K562 (cell line): ENCODE measurements around the gene EGLN1. TPM values are rescaled to one million over a fixed set of nuclear protein-coding genes. Genes with fewer than 3 reads are reported as not detected.
A peak's percentile ranks its signal among the peaks of the same experiment; 100 is the strongest.

Experiments
- BDP1 ChIP-seq: IDR thresholded peaks from 3 replicates; pipeline ENCODE4 v1.6.1; 2011; ENCODE audit not compliant: insufficient read length, insufficient read depth
- C11orf30 ChIP-seq: fragments of 450-650 bp; IDR thresholded peaks from 2 replicates; pipeline ENCODE4 v1.6.1; 2016; ENCODE audit warnings: low read depth, mild to moderate bottlenecking
- CHD2 ChIP-seq: IDR thresholded peaks from 2 replicates; pipeline ENCODE4 v1.6.1; 2011; ENCODE audit warnings: low read depth, low read length
- GABPA ChIP-seq: fragments of 200-800 bp; sonication (Bioruptor generic); conservative IDR thresholded peaks from 2 replicates; pipeline ENCODE4 v1.6.1; 2016; ENCODE audit warnings: low read depth, missing genetic modification characterization, missing compliant biosample characterization
- GTF2A2 ChIP-seq: IDR thresholded peaks from 2 replicates; pipeline ENCODE4 v1.6.1; 2016; ENCODE audit warnings: mild to moderate bottlenecking, missing genetic modification characterization, missing compliant biosample characterization
- KAT2B ChIP-seq: IDR thresholded peaks from one replicate; pipeline ENCODE4 v1.6.1; 2012; ENCODE audit warnings: low read depth, mild to moderate bottlenecking, control low read depth, inconsistent platforms, low read length, moderate library complexity
- KHSRP ChIP-seq: fragments of 450-650 bp; IDR thresholded peaks from 2 replicates; pipeline ENCODE4 v1.6.1; 2017
- MCM5 ChIP-seq: fragments of 450-650 bp; IDR thresholded peaks from 2 replicates; pipeline ENCODE4 v1.6.1; 2016; ENCODE audit warnings: low read depth
- NRF1 ChIP-seq, 2 experiments: fragments of 450-650 bp; IDR thresholded peaks in 1 of 2; conservative IDR thresholded peaks in 1 of 2; 2 replicates each; pipeline ENCODE4 v1.6.1; 2014; ENCODE audit warnings: mild to moderate bottlenecking in 2 of 2
- PTRF ChIP-seq: fragments of 450-650 bp; IDR thresholded peaks from 2 replicates; pipeline ENCODE4 v1.6.1; 2016; ENCODE audit warnings: mild to moderate bottlenecking, missing genetic modification characterization, missing compliant biosample characterization
- PYGO2 ChIP-seq: fragments of 450-650 bp; IDR thresholded peaks from 2 replicates; pipeline ENCODE4 v1.6.1; 2016; ENCODE audit warnings: mild to moderate bottlenecking, missing genetic modification characterization, moderate library complexity, missing compliant biosample characterization
- SAP30 ChIP-seq: fragments of 200-600 bp; sonication (generic); IDR thresholded peaks from 2 replicates; pipeline ENCODE4 v1.6.1; 2012; ENCODE audit warnings: borderline replicate concordance, low read depth, mild to moderate bottlenecking, moderate library complexity, low read length, control low read depth, inconsistent platforms; ENCODE audit not compliant: insufficient read depth, poor library complexity, severe bottlenecking
- TBL1XR1 ChIP-seq, 2 experiments: IDR thresholded peaks; 2 replicates each; pipeline ENCODE4 v1.6.1; 2012; ENCODE audit warnings: improper control_type of control experiment in 2 of 2, low read length in 2 of 2, mild to moderate bottlenecking in 1 of 2
- ZNF133 ChIP-seq: fragments of 250-450 bp; sonication (Bioruptor Pico); IDR thresholded peaks from 2 replicates; pipeline ENCODE4 v1.4.0; 2020; ENCODE audit warnings: mild to moderate bottlenecking
- ZNF23 ChIP-seq: fragments of 250-450 bp; sonication (Bioruptor Pico); IDR thresholded peaks from 2 replicates; pipeline ENCODE4 v1.4.0; 2020; ENCODE audit warnings: mild to moderate bottlenecking
- ZNF274 ChIP-seq: IDR thresholded peaks from 2 replicates; pipeline ENCODE4 v1.6.1; 2011; ENCODE audit warnings: low read depth, mild to moderate bottlenecking, low read length, moderate library complexity, borderline replicate concordance
- ZNF584 ChIP-seq: fragments of 200-800 bp; sonication (Bioruptor generic); IDR thresholded peaks from 2 replicates; pipeline ENCODE4 v1.6.1; 2016; ENCODE audit warnings: low read depth, mild to moderate bottlenecking, missing genetic modification characterization, missing compliant biosample characterization
- ZNF586 ChIP-seq: fragments of 450-650 bp; formaldehyde crosslinking; conservative IDR thresholded peaks from 2 replicates; pipeline ENCODE4 v1.4.0; 2020; ENCODE audit warnings: mild to moderate bottlenecking, moderate library complexity
- polyA plus RNA-seq, 8 experiments: library from polyadenylated mRNA; depleted of rRNA in 4 of 8; stranded (reverse) in 5 of 8; unstranded in 3 of 8; fragments of >200 nt; fragmentation: Nextera tagmentation in 2 of 8; fragmentation: Illumina TruSeq in 1 of 8; extraction: Ambion mirVana in 2 of 8; extraction: Trizol in 1 of 8; gene quantifications; 2 replicates each; pipeline versions ENCODE4 v1.2.1 to v1.2.3, GENCODE V29; 2011 to 2014; ENCODE audit warnings: inconsistent platforms in 1 of 8, missing spikeins in 1 of 8
- total RNA-seq, 7 experiments: library from RNA; depleted of rRNA in 6 of 7; stranded (reverse); fragments of >200 nt in 6 of 7; fragmentation: Illumina TruSeq in 2 of 7; extraction: Trizol in 2 of 7; gene quantifications; 2 replicates each; pipeline versions ENCODE4 v1.2.1 to v1.2.3, GENCODE V29; 2011 to 2021; ENCODE audit warnings: low replicate concordance in 1 of 7
- TF ChIP-seq, protein P1 (sequence below): sonication (generic); formaldehyde crosslinking; IDR thresholded peaks from 2 replicates; pipeline ENCODE4 v1.8.1; 2023; ENCODE audit warnings: missing genetic modification reagents, mild to moderate bottlenecking, borderline replicate concordance
- TF ChIP-seq, protein P2 (sequence below): fragments of 450-650 bp; IDR thresholded peaks from 2 replicates; pipeline ENCODE4 v1.6.1; 2016; ENCODE audit warnings: low read depth, mild to moderate bottlenecking, moderate library complexity
- TF ChIP-seq, protein P3 (sequence below): sonication (generic); formaldehyde crosslinking; IDR thresholded peaks from 2 replicates; pipeline ENCODE4 v1.8.0; 2022; ENCODE audit warnings: missing genetic modification reagents, mild to moderate bottlenecking, borderline replicate concordance

The EGLN1 gene
- total and polyA plus RNA-seq, 9 of the 15 experiments (the other 6 are each of a cell fraction or from before 2014, with no cell fraction given) = 5.2 to 54.3 (median 24.6) TPM

DNA sequence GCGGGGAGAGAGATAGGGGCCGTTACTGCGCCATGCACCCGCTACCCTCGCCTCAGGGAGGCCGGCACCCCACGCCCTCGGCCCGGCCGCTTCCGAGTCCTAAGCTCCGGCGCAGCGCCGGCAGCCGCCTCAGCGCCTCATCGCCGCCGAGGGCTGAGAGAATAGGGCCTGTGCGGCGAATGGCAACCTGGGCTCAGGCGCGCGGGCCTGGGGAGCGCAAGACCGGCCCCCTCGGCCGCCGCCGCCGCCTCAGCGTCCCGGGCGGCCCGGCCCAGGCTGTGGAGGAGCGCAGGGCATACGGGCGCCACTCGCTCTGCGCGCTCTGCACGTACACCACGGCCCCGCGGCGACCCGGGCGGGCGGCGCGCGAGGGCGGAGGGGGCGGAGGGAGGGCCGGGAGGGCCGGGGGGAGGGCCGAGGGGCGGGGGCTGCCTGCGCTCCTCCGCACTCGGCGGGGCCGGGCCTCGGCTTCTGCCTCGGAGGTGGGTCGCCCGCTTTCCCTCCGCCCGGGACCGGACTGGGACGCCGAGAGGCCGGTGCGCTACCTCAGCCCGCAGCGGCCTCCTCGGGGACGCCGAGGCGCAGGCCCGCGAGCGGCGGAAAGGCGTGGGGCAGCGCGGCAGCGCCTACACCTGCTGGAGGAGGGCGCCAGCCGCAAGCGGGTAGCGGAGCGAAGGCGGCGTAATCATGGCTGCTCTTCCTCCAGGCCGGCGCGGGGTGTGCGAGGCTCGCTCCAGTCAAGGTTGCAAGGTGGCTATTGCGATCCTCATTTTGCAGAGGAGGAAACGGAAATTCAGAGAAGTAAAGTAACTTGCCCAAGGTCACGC lies at the start of gene EGLN1 (continued):
- TF ChIP-seq, protein P1, sequence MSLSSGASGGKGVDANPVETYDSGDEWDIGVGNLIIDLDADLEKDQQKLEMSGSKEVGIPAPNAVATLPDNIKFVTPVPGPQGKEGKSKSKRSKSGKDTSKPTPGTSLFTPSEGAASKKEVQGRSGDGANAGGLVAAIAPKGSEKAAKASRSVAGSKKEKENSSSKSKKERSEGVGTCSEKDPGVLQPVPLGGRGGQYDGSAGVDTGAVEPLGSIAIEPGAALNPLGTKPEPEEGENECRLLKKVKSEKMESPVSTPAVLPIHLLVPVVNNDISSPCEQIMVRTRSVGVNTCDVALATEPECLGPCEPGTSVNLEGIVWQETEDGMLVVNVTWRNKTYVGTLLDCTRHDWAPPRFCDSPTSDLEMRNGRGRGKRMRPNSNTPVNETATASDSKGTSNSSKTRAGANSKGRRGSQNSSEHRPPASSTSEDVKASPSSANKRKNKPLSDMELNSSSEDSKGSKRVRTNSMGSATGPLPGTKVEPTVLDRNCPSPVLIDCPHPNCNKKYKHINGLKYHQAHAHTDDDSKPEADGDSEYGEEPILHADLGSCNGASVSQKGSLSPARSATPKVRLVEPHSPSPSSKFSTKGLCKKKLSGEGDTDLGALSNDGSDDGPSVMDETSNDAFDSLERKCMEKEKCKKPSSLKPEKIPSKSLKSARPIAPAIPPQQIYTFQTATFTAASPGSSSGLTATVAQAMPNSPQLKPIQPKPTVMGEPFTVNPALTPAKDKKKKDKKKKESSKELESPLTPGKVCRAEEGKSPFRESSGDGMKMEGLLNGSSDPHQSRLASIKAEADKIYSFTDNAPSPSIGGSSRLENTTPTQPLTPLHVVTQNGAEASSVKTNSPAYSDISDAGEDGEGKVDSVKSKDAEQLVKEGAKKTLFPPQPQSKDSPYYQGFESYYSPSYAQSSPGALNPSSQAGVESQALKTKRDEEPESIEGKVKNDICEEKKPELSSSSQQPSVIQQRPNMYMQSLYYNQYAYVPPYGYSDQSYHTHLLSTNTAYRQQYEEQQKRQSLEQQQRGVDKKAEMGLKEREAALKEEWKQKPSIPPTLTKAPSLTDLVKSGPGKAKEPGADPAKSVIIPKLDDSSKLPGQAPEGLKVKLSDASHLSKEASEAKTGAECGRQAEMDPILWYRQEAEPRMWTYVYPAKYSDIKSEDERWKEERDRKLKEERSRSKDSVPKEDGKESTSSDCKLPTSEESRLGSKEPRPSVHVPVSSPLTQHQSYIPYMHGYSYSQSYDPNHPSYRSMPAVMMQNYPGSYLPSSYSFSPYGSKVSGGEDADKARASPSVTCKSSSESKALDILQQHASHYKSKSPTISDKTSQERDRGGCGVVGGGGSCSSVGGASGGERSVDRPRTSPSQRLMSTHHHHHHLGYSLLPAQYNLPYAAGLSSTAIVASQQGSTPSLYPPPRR (CRISPR knock-in tag) = no peak
- TF ChIP-seq MCM5 (no peak), CHD2 (0 out of 2 replicates have a peak, but pooled peaks have one; percentile 12), TBL1XR1 (IDR thresholded peaks at IDR 0.05; ENCODE audit: low read length in 2 of 2) (no peak), PYGO2 (tag) (no peak), ZNF23 (no peak), C11orf30 (no peak), SAP30 (peak; percentile 8), PTRF (tag) (no peak), ZNF584 (CRISPR knock-in tag) (no peak), ZNF586 (CRISPR knock-in tag) (no peak), BDP1 (no peak), ZNF274 (no peak), GTF2A2 (tag) (no peak), KHSRP (no peak), GABPA (peak; percentile 56; the same call in 1 of the 2 replicates), ZNF133 (CRISPR knock-in tag) (no peak), KAT2B (no peak), NRF1 (conservative IDR thresholded peaks at IDR 0.05 in 1 of 2, IDR thresholded peaks at IDR 0.05 in 1 of 2) (peak; percentile 75 to 80)
- TF ChIP-seq, protein P2, sequence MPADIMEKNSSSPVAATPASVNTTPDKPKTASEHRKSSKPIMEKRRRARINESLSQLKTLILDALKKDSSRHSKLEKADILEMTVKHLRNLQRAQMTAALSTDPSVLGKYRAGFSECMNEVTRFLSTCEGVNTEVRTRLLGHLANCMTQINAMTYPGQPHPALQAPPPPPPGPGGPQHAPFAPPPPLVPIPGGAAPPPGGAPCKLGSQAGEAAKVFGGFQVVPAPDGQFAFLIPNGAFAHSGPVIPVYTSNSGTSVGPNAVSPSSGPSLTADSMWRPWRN = no peak
- TF ChIP-seq, protein P3, sequence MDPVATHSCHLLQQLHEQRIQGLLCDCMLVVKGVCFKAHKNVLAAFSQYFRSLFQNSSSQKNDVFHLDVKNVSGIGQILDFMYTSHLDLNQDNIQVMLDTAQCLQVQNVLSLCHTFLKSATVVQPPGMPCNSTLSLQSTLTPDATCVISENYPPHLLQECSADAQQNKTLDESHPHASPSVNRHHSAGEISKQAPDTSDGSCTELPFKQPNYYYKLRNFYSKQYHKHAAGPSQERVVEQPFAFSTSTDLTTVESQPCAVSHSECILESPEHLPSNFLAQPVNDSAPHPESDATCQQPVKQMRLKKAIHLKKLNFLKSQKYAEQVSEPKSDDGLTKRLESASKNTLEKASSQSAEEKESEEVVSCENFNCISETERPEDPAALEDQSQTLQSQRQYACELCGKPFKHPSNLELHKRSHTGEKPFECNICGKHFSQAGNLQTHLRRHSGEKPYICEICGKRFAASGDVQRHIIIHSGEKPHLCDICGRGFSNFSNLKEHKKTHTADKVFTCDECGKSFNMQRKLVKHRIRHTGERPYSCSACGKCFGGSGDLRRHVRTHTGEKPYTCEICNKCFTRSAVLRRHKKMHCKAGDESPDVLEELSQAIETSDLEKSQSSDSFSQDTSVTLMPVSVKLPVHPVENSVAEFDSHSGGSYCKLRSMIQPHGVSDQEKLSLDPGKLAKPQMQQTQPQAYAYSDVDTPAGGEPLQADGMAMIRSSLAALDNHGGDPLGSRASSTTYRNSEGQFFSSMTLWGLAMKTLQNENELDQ (CRISPR knock-in tag) = no peak
